ENCODE data around the gene C1orf226. TPM values are rescaled to one million over a fixed set of nuclear protein-coding genes. Genes with fewer than 3 reads are reported as not detected.
"Not testable (repeated sequence)": the region's sequence is repeated elsewhere in the genome, so short reads cannot be mapped to it uniquely, and the experiment has no call there.

The C1orf226 gene
- total and polyA plus RNA-seq, 9 donors = 0.35 to 2.1 (median 1.3) TPM

DNA sequence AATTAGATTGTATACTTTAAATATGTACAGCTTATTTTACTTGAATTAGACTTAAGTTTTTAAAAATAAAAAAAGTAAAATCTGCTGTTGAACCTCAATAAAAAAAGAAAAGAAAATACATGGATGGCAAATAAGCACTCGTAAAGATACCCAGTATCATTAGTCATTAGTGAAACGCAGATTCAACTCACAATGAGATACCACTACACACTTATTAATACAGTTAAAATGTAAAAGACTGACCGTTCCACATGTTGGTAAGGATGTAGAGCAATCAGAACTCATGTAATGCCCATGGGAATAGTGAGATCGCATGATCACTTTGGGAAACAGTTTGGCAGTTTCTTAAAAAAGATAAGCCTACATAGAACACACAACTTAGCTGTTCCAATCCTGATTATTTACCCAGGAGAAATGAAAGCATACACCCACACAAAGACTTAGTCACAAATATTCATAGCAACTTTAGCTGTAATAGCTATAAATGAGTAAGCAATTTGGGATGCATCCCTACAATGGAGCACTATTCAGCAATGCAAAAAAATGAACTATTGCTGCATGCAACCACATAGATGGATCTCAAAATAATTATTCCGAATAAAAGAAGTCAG is 23.1 kb downstream of the C1orf226 start:
- no peak overlapping the region for H3K27ac ChIP-seq (ENCODE audit: low read length)
- H3K27me3 ChIP-seq (ENCODE audit: control insufficient read depth, insufficient read depth, low read length) = no peaks in the 10 kb centered on the region
- no peaks in the 10 kb centered on the region for H3K36me3 ChIP-seq (ENCODE audit: control insufficient read depth, insufficient read depth, low read length)
- no peaks in the 10 kb centered on the region for H3K9me3 ChIP-seq (replicated peaks; ENCODE audit: control insufficient read depth, low read depth, low read length)
- DNase-seq = no peak
- WGBS (ENCODE audit: insufficient coverage) = no CpG with 5 or more reads among the region's 5 CpGs
- no peak overlapping the region for H3K4me3 ChIP-seq (ENCODE audit: low read length)
- H3K4me1 ChIP-seq (ENCODE audit: control insufficient read depth, insufficient read depth, low read length) = no peaks in the 10 kb centered on the region

DNA sequence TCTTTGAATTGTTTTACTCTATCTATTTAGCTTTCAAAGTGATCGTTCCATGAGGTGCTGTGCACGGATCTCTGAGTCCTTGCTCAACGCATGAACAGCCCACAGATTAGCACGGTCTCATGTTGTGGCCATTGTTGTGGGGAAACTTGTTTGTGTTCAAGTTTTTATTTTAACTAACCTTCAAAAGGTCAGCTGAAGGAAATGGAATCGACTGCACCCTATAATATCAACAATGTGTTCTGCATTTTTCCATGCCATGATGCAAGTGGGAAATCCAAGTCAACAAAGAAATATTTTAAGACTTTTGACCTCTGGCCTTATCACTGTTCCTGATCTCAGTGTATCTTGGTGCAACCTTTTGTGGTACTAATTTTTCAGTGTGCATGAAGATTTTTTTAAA is 24.3 kb downstream of the C1orf226 start:
- H3K36me3 ChIP-seq (ENCODE audit: control insufficient read depth, insufficient read depth, low read length) = no peaks in the 10 kb centered on the region

DNA sequence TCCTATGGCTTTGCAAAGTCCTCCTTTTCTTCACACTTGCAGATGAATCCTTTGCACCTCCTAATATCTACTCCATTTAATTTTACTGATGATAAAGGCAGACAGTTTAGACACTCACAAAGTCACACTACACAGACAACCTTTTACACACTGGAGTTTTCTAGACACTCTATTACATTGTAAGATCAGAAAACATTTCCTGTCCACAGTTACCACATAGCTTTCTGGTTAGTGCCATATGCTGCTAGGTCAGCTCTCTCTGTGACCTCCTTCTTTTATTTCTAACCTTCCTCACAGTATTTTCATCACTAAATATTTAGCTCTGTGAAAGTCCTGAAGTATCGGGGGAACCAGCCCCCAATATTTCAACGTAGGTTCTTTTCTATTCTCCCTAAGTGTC is 25.3 kb downstream of the C1orf226 start:
- Histone ChIP-seq H3K27me3 (ENCODE audit: control insufficient read depth, insufficient read depth, low read length) (no peaks in the 10 kb centered on the region), H3K9me3 (replicated peaks; ENCODE audit: control insufficient read depth, low read depth, low read length) (no peaks in the 10 kb centered on the region), H3K27ac (ENCODE audit: low read length) (no peak overlapping the region), H3K4me1 (ENCODE audit: control insufficient read depth, insufficient read depth, low read length) (no peaks in the 10 kb centered on the region), H3K36me3 (ENCODE audit: control insufficient read depth, insufficient read depth, low read length) (no peaks in the 10 kb centered on the region), H3K4me3 (ENCODE audit: low read length) (no peak overlapping the region)
- DNase-seq = no peak
- WGBS (ENCODE audit: insufficient coverage) = no CpG with 5 or more reads among the region's 2 CpGs

More for the DNA sequence above, 24.3 kb downstream of the C1orf226 start:
- DNase-seq = no peak
- H3K4me1 ChIP-seq (ENCODE audit: control insufficient read depth, insufficient read depth, low read length) = no peaks in the 10 kb centered on the region
- H3K27ac ChIP-seq (ENCODE audit: low read length) = no peak overlapping the region
- H3K9me3 ChIP-seq (replicated peaks; ENCODE audit: control insufficient read depth, low read depth, low read length) = no peaks in the 10 kb centered on the region
- WGBS (ENCODE audit: insufficient coverage) = no CpG with 5 or more reads among the region's 5 CpGs
- no peak overlapping the region for H3K4me3 ChIP-seq (ENCODE audit: low read length)
- H3K27me3 ChIP-seq (ENCODE audit: control insufficient read depth, insufficient read depth, low read length) = no peaks in the 10 kb centered on the region

DNA sequence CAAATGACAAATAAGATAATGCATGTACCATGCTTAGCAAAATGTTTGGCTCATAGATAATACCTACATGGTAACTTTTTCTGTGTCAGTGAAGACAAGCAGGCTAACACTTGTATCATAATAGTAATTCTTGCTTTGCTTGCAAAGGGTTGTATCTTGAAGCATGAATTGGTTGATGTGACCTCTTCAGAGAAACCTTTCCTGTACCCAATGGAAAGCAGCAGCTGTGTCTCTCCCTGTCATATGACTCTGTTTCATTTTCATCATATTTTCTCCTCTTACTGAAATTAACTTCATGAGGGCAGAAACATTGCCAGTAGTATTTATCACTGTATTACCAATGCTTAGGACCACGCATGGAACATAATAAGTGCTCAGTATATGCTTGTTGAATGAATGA is 26.0 kb downstream of the C1orf226 start:
- Histone ChIP-seq H3K4me1 (ENCODE audit: control insufficient read depth, insufficient read depth, low read length) (no peaks in the 10 kb centered on the region), H3K36me3 (ENCODE audit: control insufficient read depth, insufficient read depth, low read length) (no peaks in the 10 kb centered on the region), H3K27ac (ENCODE audit: low read length) (no peak overlapping the region), H3K27me3 (ENCODE audit: control insufficient read depth, insufficient read depth, low read length) (no peaks in the 10 kb centered on the region), H3K4me3 (ENCODE audit: low read length) (no peak overlapping the region), H3K9me3 (replicated peaks; ENCODE audit: control insufficient read depth, low read depth, low read length) (no peaks in the 10 kb centered on the region)
- no CpG with 5 or more reads among the region's 1 CpG for WGBS (ENCODE audit: insufficient coverage)
- no peak for DNase-seq

DNA sequence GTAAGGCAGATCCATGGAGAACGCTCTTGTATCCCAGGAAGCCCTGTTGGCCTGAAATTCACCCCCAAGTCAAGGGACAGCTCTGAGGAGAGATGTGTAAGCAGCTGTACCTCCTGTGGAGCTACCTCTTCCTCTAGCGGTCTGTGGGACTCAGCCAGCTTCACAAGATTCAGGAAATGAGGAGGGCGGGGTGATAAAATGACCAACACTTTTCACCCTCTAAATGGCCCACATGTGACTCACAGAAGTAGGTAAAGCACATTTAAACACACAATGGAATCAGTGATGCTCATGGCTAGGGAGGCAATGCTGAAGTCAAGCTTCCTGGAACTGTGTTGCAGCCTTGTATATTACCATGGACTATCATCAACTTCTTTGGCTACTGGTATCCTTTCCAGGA is 30.5 kb downstream of the C1orf226 start, which contains the start of gene SH2D1B:
Gene SH2D1B, minus strand, starts transcription at position 135 of the 400 bp plus-strand sequence. Its CDS starts 120 bp downstream, at position 15.
- Histone ChIP-seq H3K36me3 (ENCODE audit: control insufficient read depth, insufficient read depth, low read length) (no peaks in the 10 kb centered on the region), H3K27ac (ENCODE audit: low read length) (no peak within 1 kb of the TSS), H3K27me3 (ENCODE audit: control insufficient read depth, insufficient read depth, low read length) (no peaks in the 10 kb centered on the region), H3K4me1 (ENCODE audit: control insufficient read depth, insufficient read depth, low read length) (no peaks in the 10 kb centered on the region), H3K9me3 (replicated peaks; ENCODE audit: control insufficient read depth, low read depth, low read length) (no peaks in the 10 kb centered on the region), H3K4me3 (ENCODE audit: low read length) (no peak within 1 kb of the TSS)
- no CpG with 5 or more reads among the region's 3 CpGs for WGBS (ENCODE audit: insufficient coverage)
- DNase-seq = no peak

DNA sequence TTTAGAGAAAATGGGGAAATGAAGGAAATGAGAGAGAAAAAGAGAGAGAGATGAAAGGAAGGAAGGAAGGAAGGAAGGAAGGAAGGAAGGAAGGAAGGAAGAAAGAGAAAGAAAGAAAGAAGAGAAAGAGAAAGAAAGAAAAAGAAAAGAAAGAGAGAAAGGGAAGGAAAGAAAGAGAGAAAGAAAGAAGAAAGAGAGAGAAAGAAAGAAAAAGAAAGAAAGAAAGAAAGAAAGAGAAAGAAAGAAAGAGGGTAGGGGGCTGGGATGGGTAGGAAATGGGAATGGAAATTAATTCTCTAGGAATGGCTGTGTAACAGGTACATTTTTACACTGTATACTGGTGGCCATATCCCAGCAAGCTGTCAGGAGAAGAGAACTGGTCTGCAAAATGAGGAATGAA is 34.7 kb downstream of the C1orf226 start:
- no peaks in the 10 kb centered on the region for H3K4me1 ChIP-seq (ENCODE audit: control insufficient read depth, insufficient read depth, low read length)
- H3K27ac ChIP-seq (ENCODE audit: low read length) = no peak overlapping the region
- H3K9me3 ChIP-seq (replicated peaks; ENCODE audit: control insufficient read depth, low read depth, low read length) = no peaks in the 10 kb centered on the region
- H3K36me3 ChIP-seq (ENCODE audit: control insufficient read depth, insufficient read depth, low read length) = no peaks in the 10 kb centered on the region
- H3K27me3 ChIP-seq (ENCODE audit: control insufficient read depth, insufficient read depth, low read length) = no peaks in the 10 kb centered on the region
- no peak for DNase-seq
- H3K4me3 ChIP-seq (ENCODE audit: low read length) = no peak overlapping the region

DNA sequence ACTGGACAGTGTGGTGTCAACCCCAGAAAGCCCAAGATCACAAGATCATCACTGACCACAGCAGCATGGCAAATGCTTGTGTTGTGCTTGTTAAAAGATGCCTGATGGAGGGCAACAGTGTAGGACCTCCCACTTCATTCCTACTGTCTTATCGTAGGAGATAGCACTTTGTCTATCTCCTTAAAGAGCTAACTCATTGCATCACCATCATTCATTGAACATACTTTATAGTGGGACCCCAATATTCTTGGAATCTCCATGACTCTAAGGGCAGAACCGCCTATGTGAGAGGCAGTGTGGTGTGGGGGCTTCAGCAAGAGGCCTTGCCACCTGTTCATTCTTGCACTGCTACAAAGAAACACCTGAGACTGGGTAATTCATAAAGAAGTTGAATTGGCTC is 35.4 kb downstream of the C1orf226 start:
- no peak overlapping the region for H3K27ac ChIP-seq (ENCODE audit: low read length)
- no peaks in the 10 kb centered on the region for H3K9me3 ChIP-seq (replicated peaks; ENCODE audit: control insufficient read depth, low read depth, low read length)
- H3K4me1 ChIP-seq (ENCODE audit: control insufficient read depth, insufficient read depth, low read length) = no peaks in the 10 kb centered on the region
- H3K36me3 ChIP-seq (ENCODE audit: control insufficient read depth, insufficient read depth, low read length) = no peaks in the 10 kb centered on the region
- no peak for DNase-seq
- whole genome bisulfite sequencing (ENCODE audit: insufficient coverage) = no CpG with 5 or more reads among the region's 2 CpGs
- H3K27me3 ChIP-seq (ENCODE audit: control insufficient read depth, insufficient read depth, low read length) = no peaks in the 10 kb centered on the region
- no peak overlapping the region for H3K4me3 ChIP-seq (ENCODE audit: low read length)

DNA sequence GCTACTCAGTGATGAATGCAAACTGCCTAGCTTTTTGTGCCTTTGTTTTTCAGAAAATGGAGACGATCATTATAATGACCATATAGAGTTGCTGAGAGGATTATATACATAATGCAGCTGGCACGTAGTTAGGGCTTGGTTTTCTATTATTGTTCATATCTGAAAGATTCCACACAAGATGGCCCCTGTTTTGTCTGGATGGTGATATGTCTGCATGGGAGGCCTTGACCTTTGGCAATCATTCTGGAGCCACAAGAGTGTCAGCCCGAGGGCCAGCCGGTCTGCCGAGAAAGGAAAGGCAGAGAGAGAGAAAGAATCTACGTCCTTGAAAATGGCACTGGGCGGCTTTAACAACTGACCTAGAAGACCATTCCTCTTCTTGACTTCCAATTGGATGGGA is 36.1 kb downstream of the C1orf226 start:
- Histone ChIP-seq H3K9me3 (replicated peaks; ENCODE audit: control insufficient read depth, low read depth, low read length) (no peaks in the 10 kb centered on the region), H3K27me3 (ENCODE audit: control insufficient read depth, insufficient read depth, low read length) (no peaks in the 10 kb centered on the region), H3K27ac (ENCODE audit: low read length) (no peak overlapping the region), H3K4me3 (ENCODE audit: low read length) (no peak overlapping the region), H3K4me1 (ENCODE audit: control insufficient read depth, insufficient read depth, low read length) (no peaks in the 10 kb centered on the region), H3K36me3 (ENCODE audit: control insufficient read depth, insufficient read depth, low read length) (no peaks in the 10 kb centered on the region)
- DNase-seq = no peak
- 87% methylated on average over 3 of the region's 7 CpGs for WGBS (ENCODE audit: insufficient coverage)

DNA sequence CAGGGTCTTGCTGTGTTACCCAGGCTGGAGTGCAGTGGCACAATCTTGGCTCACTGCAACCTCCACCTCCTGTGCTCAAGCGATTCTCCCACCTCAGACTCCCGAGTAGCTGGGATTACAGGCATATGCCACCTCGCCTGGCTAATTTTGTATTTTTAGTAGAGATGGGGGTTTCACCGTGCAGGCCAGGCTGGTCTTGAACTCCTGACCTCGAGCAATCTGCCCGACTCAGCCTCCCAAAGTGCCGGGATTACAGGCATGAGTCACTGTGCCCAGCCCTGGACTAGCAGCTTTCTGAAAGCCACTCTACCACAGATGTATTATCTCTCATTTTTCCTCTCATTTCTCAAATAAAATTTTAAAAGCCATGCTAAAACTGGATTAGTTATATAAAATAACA is 37.1 kb downstream of the C1orf226 start:
- not testable (repeated sequence) for H3K36me3 ChIP-seq (ENCODE audit: control insufficient read depth, insufficient read depth, low read length); H3K27me3 ChIP-seq (ENCODE audit: control insufficient read depth, insufficient read depth, low read length); H3K4me3 ChIP-seq (ENCODE audit: low read length); H3K27ac ChIP-seq (ENCODE audit: low read length); H3K9me3 ChIP-seq (replicated peaks; ENCODE audit: control insufficient read depth, low read depth, low read length); DNase-seq; H3K4me1 ChIP-seq (ENCODE audit: control insufficient read depth, insufficient read depth, low read length)
- WGBS (ENCODE audit: insufficient coverage) = 77% methylated on average over 3 of the region's 7 CpGs

DNA sequence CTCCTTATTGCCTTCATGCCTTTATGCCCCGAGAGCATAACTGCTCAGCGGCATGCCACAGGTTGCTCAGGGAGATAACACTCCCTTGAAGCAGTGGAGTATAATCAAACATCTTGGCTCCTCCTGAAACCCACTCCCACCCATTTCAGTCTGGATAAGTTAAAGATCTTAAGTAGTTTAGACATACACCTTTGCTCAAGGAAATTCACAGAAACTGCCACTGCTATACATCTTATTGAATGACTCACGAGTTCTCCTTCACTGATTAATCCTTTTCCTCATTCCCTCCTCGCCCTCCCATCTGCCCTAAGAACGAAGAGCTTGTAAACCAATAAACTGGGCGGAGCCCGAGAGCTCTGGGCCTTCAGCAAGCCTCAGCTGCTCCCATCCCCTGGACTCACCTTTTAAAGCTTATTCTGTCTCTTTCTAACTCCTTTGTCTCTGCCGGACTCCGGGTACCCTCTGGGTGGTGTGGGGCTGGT is 38.0 kb downstream of the C1orf226 start:
- H3K4me3 ChIP-seq (ENCODE audit: low read length); H3K4me1 ChIP-seq (ENCODE audit: control insufficient read depth, insufficient read depth, low read length); H3K36me3 ChIP-seq (ENCODE audit: control insufficient read depth, insufficient read depth, low read length); DNase-seq; H3K9me3 ChIP-seq (replicated peaks; ENCODE audit: control insufficient read depth, low read depth, low read length); H3K27ac ChIP-seq (ENCODE audit: low read length); H3K27me3 ChIP-seq (ENCODE audit: control insufficient read depth, insufficient read depth, low read length): not testable (repeated sequence)
- WGBS (ENCODE audit: insufficient coverage) = 33% methylated on average over 5 of the region's 9 CpGs

DNA sequence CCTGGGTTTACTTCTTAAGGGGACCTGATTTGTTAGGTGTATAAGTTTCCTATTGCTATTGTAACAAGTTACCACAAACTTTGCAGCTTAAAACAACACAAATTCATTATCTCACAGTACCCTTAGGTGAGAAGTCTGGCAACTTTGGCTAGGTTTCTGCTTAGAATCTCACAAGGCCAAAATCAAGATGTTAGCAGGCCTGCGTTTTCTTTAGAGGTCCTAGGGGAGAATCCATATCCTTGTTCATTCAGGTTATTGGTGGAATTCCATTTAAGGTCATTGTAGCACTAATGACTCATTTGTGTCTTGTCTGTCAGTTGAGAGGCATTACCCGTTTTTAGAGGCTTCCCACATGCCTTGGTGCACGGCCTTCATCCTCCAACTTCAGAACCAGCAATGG is 38.6 kb downstream of the C1orf226 start:
- no peak for DNase-seq
- Histone ChIP-seq H3K4me3 (ENCODE audit: low read length) (no peak overlapping the region), H3K4me1 (ENCODE audit: control insufficient read depth, insufficient read depth, low read length) (no peaks in the 10 kb centered on the region), H3K27me3 (ENCODE audit: control insufficient read depth, insufficient read depth, low read length) (no peaks in the 10 kb centered on the region), H3K27ac (ENCODE audit: low read length) (no peak overlapping the region), H3K36me3 (ENCODE audit: control insufficient read depth, insufficient read depth, low read length) (no peaks in the 10 kb centered on the region), H3K9me3 (replicated peaks; ENCODE audit: control insufficient read depth, low read depth, low read length) (no peaks in the 10 kb centered on the region)
- 88% methylated on average over 2 of the region's 3 CpGs for WGBS (ENCODE audit: insufficient coverage)
